Ectodermal cell (in vitro differentiated cells): ENCODE measurements around the gene SKIDA1.
A peak's percentile ranks its signal among the peaks of the same experiment; 100 is the strongest.

Experiments used
- H3K27ac ChIP-seq: 2 replicates; pipeline ENCODE4 v1.7.0; 2013; ENCODE audit warnings: mild to moderate bottlenecking, low read depth, low read length; ENCODE audit not compliant: insufficient read depth, poor library complexity, severe bottlenecking
- H3K27me3 ChIP-seq: 2 replicates; pipeline ENCODE4 v1.7.0; 2013; ENCODE audit warnings: mild to moderate bottlenecking, low read length; ENCODE audit not compliant: insufficient read depth, control insufficient read depth, poor library complexity, severe bottlenecking
- H3K36me3 ChIP-seq: one replicate; pipeline ENCODE4 v1.7.0; 2013; ENCODE audit warnings: low read length; ENCODE audit not compliant: control insufficient read depth, insufficient read depth
- H3K4me1 ChIP-seq: one replicate; pipeline ENCODE4 v1.7.0; 2013; ENCODE audit warnings: low read length; ENCODE audit not compliant: control insufficient read depth, insufficient read depth
- H3K4me3 ChIP-seq: 2 replicates; pipeline ENCODE4 v1.7.0; 2013; ENCODE audit warnings: low read depth, low read length, control low read depth; ENCODE audit not compliant: insufficient read depth
- H3K9me3 ChIP-seq: 2 replicates; pipeline ENCODE4 v1.7.0; 2013; ENCODE audit warnings: mild to moderate bottlenecking, low read length, moderate library complexity; ENCODE audit not compliant: control insufficient read depth
- WGBS, 2 experiments: methylation state at CpG; one replicate each; pipeline ENCODE4 v1.1.7; 2013; ENCODE audit warnings: missing lambda C conversion rate in 2 of 2; 5-methylcytosine and 5-hydroxymethylcytosine counted together

Gene SKIDA1

DNA sequence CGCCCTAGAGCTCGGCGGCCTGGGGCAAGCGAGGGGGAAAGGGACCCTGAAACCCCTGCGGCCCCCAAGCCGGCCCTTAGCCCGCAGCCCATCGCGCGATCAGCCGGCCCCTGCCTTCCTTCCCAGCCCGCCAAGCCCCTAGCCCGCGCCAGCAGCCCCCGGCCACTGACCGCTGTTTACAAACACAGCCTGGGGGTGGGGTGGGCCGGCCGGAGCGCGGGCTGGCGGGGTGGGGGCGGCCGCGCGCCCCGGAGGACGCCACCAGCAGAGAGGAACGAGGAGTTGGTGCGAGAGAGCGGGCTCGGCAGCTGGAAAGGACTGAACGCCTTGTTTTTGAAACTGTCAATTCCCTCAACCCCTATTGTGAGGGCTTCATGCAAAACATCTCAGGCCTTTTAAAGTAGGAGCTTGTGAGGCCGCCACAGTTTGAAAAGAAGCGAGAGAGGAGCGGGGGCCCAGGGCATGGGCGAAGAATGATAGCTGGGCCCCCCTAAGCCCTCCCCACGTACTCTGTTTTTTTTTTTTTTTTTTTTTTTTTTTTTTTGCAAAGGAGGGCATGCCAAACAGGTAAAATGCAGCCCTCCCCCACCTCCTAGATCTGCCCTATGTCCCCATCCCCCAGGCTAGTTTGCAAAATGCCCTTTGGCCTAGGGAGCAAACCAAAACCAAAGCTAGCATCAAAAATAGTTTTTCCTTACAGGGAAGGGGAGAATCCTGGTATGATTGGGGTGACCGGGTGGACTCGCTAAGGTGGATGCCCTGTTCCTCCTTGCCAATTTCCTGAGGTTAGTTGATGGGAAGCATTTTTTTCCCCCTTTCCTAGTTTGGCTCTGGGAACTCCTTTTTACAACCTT is 15.0 kb downstream of the SKIDA1 start:
- 0% methylated on average over 39 of the region's 39 CpGs for WGBS, 2 experiments
- Histone ChIP-seq H3K27ac (peak overlapping the region; percentile 96), H3K27me3 (no peaks in the 10 kb centered on the region), H3K4me3 (peak overlapping the region; percentile 80), H3K36me3 (peaks cover 37% of the 10 kb centered on the region), H3K4me1 (peaks cover 16% of the 10 kb centered on the region), H3K9me3 (no peaks in the 10 kb centered on the region)

DNA sequence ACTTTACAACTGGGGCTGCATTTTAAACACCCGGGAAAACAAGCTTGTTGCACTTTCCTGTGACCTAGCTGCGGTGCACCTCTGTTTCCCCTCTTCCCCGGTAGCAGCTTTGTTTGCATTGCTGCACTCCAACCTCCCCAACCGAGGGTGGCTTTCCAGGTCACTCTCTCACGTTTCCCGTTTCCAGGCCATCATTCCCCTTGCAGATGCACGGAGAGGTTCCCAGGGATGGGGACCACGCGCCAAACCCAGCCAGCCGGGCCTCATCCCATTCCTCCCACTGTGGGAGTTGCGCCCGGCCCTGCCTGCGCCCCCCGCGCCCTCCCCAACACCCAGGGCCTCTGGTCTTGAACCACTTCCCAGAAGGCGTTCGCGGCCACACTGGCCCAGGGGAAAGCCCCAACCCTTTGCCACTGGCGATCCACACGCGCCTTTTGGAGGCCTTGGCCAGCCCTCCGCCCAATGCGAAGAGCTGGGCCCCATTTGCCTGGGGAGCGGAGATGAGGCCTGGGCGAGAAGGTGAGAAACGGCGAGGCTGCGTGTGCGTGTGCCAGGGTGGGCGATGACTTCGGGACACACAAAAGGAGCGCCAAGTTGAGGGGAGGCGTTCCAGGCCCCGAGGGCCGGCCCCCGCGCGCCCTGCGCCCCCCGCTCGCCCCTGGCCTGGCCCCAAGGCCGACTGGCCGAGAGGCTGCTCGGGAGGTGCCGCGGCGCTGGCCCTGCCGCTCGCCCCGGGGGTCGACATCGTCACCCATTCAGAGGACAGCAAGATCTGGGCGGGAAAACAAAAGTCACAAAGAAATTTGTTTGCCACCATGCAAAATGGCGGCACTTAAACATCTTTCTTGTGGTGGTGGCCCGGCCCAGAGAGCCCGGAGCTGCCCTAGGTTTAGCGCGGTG is 15.9 kb downstream of the SKIDA1 start:
- Histone ChIP-seq H3K27ac (peak overlapping the region; percentile 96), H3K9me3 (no peaks in the 10 kb centered on the region), H3K4me3 (peak overlapping the region; percentile 80), H3K27me3 (no peaks in the 10 kb centered on the region), H3K36me3 (peaks cover 28% of the 10 kb centered on the region), H3K4me1 (peaks cover 22% of the 10 kb centered on the region)
- 2 to 3% methylated on average over 58 of the region's 58 CpGs for WGBS, 2 experiments

- H3K4me3 ChIP-seq = peak overlapping the region; percentile 80
- WGBS, 2 experiments = 3% methylated on average over 43 of the region's 43 CpGs
- H3K27ac ChIP-seq = peak overlapping the region; percentile 96
- H3K27me3 ChIP-seq = no peaks in the 10 kb centered on the region
- H3K9me3 ChIP-seq = no peaks in the 10 kb centered on the region
- H3K4me1 ChIP-seq = peaks cover 29% of the 10 kb centered on the region
- H3K36me3 ChIP-seq = peaks cover 22% of the 10 kb centered on the region
Measured at GRCh38 chr10:21508706-21509331, 16.7 kb downstream of the SKIDA1 start.

DNA sequence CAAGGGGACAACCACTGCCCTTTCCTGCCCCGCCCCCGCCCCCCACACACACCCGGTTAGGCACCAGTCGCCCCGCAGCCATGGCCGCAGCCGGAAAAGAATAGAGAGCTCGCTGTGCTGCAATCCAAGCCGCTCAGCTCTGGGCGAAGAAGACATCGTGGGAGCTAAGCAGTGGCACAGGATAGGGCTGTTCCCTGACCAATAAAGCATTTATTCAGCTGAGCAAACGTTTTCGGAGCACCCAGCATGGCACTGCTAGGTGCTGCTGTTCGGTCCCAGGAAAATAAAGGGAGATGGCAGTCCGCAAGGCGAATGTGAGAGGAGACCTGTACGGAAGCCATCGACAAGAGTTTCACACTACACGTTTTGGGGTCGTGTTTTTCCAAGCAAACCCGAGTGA is 18.3 kb downstream of the SKIDA1 start:
- Histone ChIP-seq H3K36me3 (peaks cover 6% of the 10 kb centered on the region), H3K4me3 (peak overlapping the region; percentile 80), H3K9me3 (no peaks in the 10 kb centered on the region), H3K27me3 (no peaks in the 10 kb centered on the region), H3K27ac (peak overlapping the region; percentile 96), H3K4me1 (peaks cover 46% of the 10 kb centered on the region)
- WGBS, 2 experiments = 7% methylated on average over 21 of the region's 21 CpGs

DNA sequence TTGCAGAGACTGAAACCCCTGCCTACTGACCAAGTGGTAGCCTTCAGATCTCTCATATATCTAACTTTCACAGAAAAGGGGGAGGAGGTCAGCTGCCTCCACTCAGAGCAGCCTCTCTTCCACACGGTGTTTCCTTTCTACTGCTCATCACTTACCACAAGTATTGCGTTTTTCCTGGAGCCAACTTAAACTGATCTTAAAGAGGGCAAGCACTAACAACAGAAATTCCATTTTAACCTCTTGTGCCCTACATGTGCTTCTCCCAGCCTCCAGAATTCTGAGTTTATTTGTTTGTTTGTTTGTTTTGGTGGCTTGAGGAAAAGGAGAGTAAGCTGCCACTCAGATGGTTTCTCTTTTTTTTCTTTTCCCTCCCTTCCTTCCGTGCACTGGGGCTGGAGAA is 19.1 kb downstream of the SKIDA1 start:
- Histone ChIP-seq H3K9me3 (no peaks in the 10 kb centered on the region), H3K4me1 (peaks cover 54% of the 10 kb centered on the region), H3K27ac (peak overlapping the region; percentile 96), H3K36me3 (no peaks in the 10 kb centered on the region), H3K27me3 (no peaks in the 10 kb centered on the region), H3K4me3 (peak overlapping the region; percentile 20)
- 17 to 30% methylated on average over 2 to 3 of the region's 3 CpGs for WGBS, 2 experiments

DNA sequence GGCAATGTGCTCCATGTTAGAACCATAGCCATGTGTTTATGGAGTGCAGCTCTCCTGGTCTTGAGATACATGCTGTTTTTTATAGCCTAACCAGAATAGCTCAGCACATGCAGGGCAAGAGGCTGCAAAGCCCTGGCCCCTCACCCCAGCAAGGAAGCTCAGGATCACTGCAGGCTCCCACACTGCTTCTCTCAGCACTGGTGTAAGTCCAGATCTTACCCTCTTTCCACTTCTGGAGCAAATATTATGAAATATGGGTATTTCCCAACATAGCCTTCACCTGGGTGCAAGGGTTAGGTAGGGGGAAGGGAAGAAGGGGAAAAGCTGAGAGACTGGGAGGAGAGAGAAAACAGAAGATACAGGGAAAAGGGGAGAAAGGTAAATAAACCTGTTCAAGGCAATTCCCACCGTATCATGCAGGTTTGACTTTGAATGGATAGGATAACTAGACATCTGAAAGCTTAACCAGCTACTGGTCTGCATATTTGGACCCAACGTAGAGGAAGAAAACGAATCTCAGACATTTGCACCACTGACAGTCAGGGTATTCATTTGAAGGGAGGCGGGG is 19.7 kb downstream of the SKIDA1 start:
- WGBS, 2 experiments = 41 to 45% methylated on average over 4 of the region's 4 CpGs
- peak overlapping the region; percentile 72 for H3K27ac ChIP-seq
- H3K4me3 ChIP-seq = peak overlapping the region; percentile 6
- no peaks in the 10 kb centered on the region for H3K27me3 ChIP-seq
- H3K4me1 ChIP-seq = peaks cover 60% of the 10 kb centered on the region
- H3K9me3 ChIP-seq = no peaks in the 10 kb centered on the region
- no peaks in the 10 kb centered on the region for H3K36me3 ChIP-seq

DNA sequence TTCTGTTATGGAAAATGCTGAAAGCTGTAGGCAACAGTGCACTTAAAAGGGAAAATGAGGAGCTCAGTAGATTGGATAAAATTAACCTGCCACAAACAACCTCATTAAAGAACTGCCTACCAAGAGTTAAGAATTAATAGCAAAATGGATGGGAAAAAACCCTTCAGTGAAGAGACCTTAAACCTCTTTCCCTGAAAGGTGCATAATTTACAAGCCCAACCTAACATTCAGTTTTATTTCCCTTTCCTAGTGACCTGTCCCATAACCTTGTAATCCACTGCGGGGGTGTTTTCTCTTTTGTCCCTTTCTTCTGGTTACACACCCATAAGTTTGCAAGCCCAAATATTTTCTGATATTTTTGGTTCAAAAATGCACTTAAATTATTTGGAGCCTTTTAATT is 21.9 kb downstream of the SKIDA1 start:
- H3K9me3 ChIP-seq = no peaks in the 10 kb centered on the region
- 78 to 88% methylated on average over 1 of the region's 1 CpG for WGBS, 2 experiments
- no peaks in the 10 kb centered on the region for H3K36me3 ChIP-seq
- peaks cover 65% of the 10 kb centered on the region for H3K4me1 ChIP-seq
- H3K27me3 ChIP-seq = no peaks in the 10 kb centered on the region
- H3K27ac ChIP-seq = no peak overlapping the region
- H3K4me3 ChIP-seq = no peak overlapping the region

DNA sequence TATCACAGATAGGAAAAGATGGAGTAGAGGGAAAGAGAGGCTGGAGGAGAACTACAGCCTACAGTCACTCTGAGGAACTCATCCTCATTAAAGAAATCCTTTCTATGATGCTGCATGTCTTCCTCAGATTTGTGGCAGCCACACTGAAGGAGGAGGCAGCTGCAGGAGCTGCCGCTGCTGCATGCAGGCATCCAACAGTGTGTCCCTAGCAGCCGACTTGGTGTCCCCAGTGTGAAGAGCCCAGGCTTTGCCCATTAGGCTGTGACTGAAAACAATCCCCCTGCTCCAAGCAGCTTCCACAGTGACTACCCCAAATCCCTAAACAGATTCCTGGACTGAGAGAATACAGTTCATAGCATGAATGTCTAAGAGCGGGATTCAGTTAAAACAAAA is 23.1 kb downstream of the SKIDA1 start:
- no peaks in the 10 kb centered on the region for H3K9me3 ChIP-seq
- peaks cover 3% of the 10 kb centered on the region for H3K27me3 ChIP-seq
- peaks cover 74% of the 10 kb centered on the region for H3K4me1 ChIP-seq
- H3K36me3 ChIP-seq = no peaks in the 10 kb centered on the region
- H3K27ac ChIP-seq = peak overlapping the region; percentile 56
- 2 to 4% methylated on average over 2 of the region's 3 CpGs for WGBS, 2 experiments
- H3K4me3 ChIP-seq = no peak overlapping the region

DNA sequence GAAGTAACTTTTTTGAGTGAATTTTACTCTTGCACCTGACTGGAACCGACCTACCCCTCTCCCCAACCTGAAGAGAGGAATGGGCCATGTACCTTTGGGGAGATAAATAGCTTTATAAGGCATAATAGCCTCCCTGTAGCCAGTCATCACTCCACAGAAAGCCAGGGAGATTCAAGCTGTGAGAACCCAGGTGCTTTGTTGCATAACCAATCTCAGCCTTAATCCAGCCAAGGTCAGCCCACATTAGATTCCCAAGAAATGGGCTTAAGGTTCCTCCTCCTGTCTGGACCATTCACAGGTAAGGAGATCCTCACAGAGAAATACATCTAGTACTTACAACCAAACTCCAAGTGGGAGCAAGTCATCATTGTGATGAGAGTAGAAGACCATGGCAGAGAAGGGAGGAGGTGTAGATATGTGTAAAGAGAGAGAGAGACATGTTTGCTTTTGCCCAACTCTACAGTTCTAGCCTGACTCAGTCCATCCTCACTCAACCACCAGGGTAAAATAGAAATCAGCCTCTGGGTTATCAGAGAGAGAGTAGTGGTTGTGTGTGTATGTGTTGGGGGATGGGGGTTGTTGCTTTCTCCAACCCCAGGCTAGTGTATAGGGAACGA is 23.6 kb downstream of the SKIDA1 start:
- peak overlapping the region; percentile 56 for H3K27ac ChIP-seq
- no peaks in the 10 kb centered on the region for H3K36me3 ChIP-seq
- WGBS, 2 experiments = 37 to 41% methylated on average over 2 of the region's 2 CpGs
- H3K9me3 ChIP-seq = no peaks in the 10 kb centered on the region
- no peak overlapping the region for H3K4me3 ChIP-seq
- peaks cover 72% of the 10 kb centered on the region for H3K4me1 ChIP-seq
- H3K27me3 ChIP-seq = peaks cover 3% of the 10 kb centered on the region
